GM12878 (cell line): ENCODE measurements around the gene COA1. TPM values are rescaled to one million over a fixed set of nuclear protein-coding genes. Genes with fewer than 3 reads are reported as not detected.

ENCODE experiments used
- ATAC-seq: fragments of 200-7000 bp; cut with Tn5 transposase; 3 replicates; pipeline ENCODE4 v1.9.1; 2020; ENCODE audit warnings: mild to moderate bottlenecking, moderate library complexity
- BruUV-seq: library from RNA; stranded (reverse); fragments of 400-500 nt; replicated peaks from 2 replicates; lab custom pipeline; 2021; lab: Mats Ljungman, UMichigan
- CTCF ChIA-PET: fragments of 300-600 bp; sonication (Branson Sonifier 250); formaldehyde crosslinking; extraction: SDS; loops from one replicate; lab custom pipeline; 2021; ENCODE audit warnings: inconsistent platforms; lab: Yijun Ruan, JAX
- POLR2A ChIA-PET: fragments of 350-600 bp; formaldehyde crosslinking; extraction: SDS; loops from one replicate; lab custom pipeline; 2021; ENCODE audit warnings: inconsistent platforms; lab: Charles Lee
- RAD21 ChIA-PET: fragments of 300-600 bp; sonication (Branson Sonifier 250); formaldehyde crosslinking; loops from one replicate; lab custom pipeline; 2023; ENCODE audit warnings: antibody characterized with exemption; ENCODE audit not compliant: unreplicated experiment; lab: Charles Lee
- SMC1A ChIA-PET: fragments of 300-600 bp; sonication (Branson Sonifier 250); formaldehyde crosslinking; loops from one replicate; lab custom pipeline; 2023; ENCODE audit not compliant: unreplicated experiment, uncharacterized antibody; lab: Charles Lee
- DNase-seq: peaks from one replicate; pipeline ENCODE4 v3.0.0-alpha.2; 2011; ENCODE audit warnings: low read depth, low spot score
- FAIRE-seq: peaks from 3 replicates; lab custom pipeline; 2011; peaks lifted over from hg19 to GRCh38; lab: Jason Lieb, UNC
- H2AFZ ChIP-seq: 2 replicates; pipeline ENCODE4 v1.6.0; 2011; ENCODE audit warnings: low read depth, low read length, control low read depth; ENCODE audit not compliant: control insufficient read depth
- H3K27ac ChIP-seq: 2 replicates; pipeline ENCODE4 v1.5.1; 2011; ENCODE audit warnings: control low read depth; ENCODE audit not compliant: control insufficient read depth, insufficient read depth
- H3K27me3 ChIP-seq, 2 experiments: replicated peaks in 1 of 2; 2 replicates each; pipeline versions ENCODE4 v1.6.0 to v1.6.1; 2011; ENCODE audit warnings: low read length in 1 of 2; ENCODE audit not compliant: control insufficient read depth in 2 of 2, insufficient read depth in 2 of 2
- H3K36me3 ChIP-seq, 2 experiments: 2 replicates each; pipeline ENCODE4 v1.5.1; 2011; ENCODE audit warnings: low read length in 1 of 2; ENCODE audit not compliant: control insufficient read depth in 2 of 2, insufficient read depth in 2 of 2
- H3K4me1 ChIP-seq: 2 replicates; pipeline ENCODE4 v1.6.1; 2011; ENCODE audit warnings: mild to moderate bottlenecking, low read length, moderate library complexity, mixed read lengths; ENCODE audit not compliant: control insufficient read depth, insufficient read depth
- H3K4me2 ChIP-seq: 2 replicates; pipeline ENCODE4 v1.6.0; 2011; ENCODE audit warnings: control low read depth; ENCODE audit not compliant: control insufficient read depth, insufficient read depth
- H3K4me3 ChIP-seq: fragments of 200-600 bp; sonication (generic); 2 replicates; pipeline ENCODE4 v1.5.1; 2016
- H3K79me2 ChIP-seq: 2 replicates; pipeline ENCODE4 v1.6.0; 2011; ENCODE audit warnings: low read length; ENCODE audit not compliant: control insufficient read depth, insufficient read depth
- H3K9ac ChIP-seq: 2 replicates; pipeline ENCODE4 v1.8.0; 2011; ENCODE audit warnings: low read length, control low read depth, mixed read lengths; ENCODE audit not compliant: control insufficient read depth, insufficient read depth
- H3K9me3 ChIP-seq: replicated peaks from 3 replicates; pipeline ENCODE4 v1.5.1; 2011; ENCODE audit warnings: mild to moderate bottlenecking, low read length; ENCODE audit not compliant: control insufficient read depth, insufficient read depth
- H4K20me1 ChIP-seq: 2 replicates; pipeline ENCODE4 v1.6.0; 2011; ENCODE audit not compliant: control insufficient read depth, insufficient read depth
- ATF7 ChIP-seq: fragments of 450-650 bp; IDR thresholded peaks from 2 replicates; pipeline ENCODE4 v1.6.1; 2016; ENCODE audit warnings: low read depth, mild to moderate bottlenecking
- CREB1 ChIP-seq: IDR thresholded peaks from 2 replicates; pipeline ENCODE4 v1.6.1; 2012; ENCODE audit warnings: low read depth, mild to moderate bottlenecking, inconsistent platforms
- NFXL1 ChIP-seq: fragments of 450-650 bp; IDR thresholded peaks from 2 replicates; pipeline ENCODE4 v1.6.1; 2017; ENCODE audit warnings: antibody characterized with exemption, mild to moderate bottlenecking, borderline replicate concordance
- POLR2A ChIP-seq: IDR thresholded peaks from 2 replicates; pipeline ENCODE4 v1.6.1; 2011; ENCODE audit warnings: low read depth, mild to moderate bottlenecking, low read length
- SMC3 ChIP-seq: IDR thresholded peaks from 2 replicates; pipeline ENCODE4 v1.6.1; 2011; ENCODE audit warnings: low read length, improper control_type of control experiment, borderline replicate concordance
- ZNF274 ChIP-seq: IDR thresholded peaks from one replicate; pipeline ENCODE4 v1.8.0; 2011; ENCODE audit not compliant: insufficient read length, insufficient read depth
- WGBS: methylation state at CpG from one replicate; pipeline ENCODE4 v1.1.6; 2016; ENCODE audit warnings: low lambda C conversion rate; ENCODE audit not compliant: insufficient replicate concordance, insufficient coverage; ENCODE audit errors: missing lambda C conversion rate; 5-methylcytosine and 5-hydroxymethylcytosine counted together
- in situ Hi-C: fragments of 300-500 bp; cut with MboI; formaldehyde crosslinking; loops from 9 replicates; pipeline ENCODE4 v1.14.3; 2018; ENCODE audit warnings: mixed read lengths
- intact Hi-C: fragments of 100-400 bp; cut with micrococcal nuclease; formaldehyde crosslinking; loops from one replicate; pipeline ENCODE4 v1.14.2; 2022; ENCODE audit not compliant: unreplicated experiment
- polyA plus RNA-seq, 11 experiments: library from polyadenylated mRNA; depleted of rRNA in 4 of 11; unstranded in 6 of 11; stranded (reverse) in 5 of 11; fragments of >200 nt; fragmentation: Nextera tagmentation in 4 of 11; fragmentation: Illumina TruSeq in 1 of 11; extraction: Ambion mirVana in 4 of 11; extraction: Trizol in 1 of 11; gene quantifications; 1 replicate in 1 of 11; 2 replicates in 10 of 11; pipeline versions ENCODE4 v1.2.1 to v1.2.3, GENCODE V29; 2011 to 2016; ENCODE audit warnings: inconsistent platforms in 2 of 11, missing spikeins in 2 of 11, low read depth in 1 of 11
- total RNA-seq, 4 experiments: library from RNA; depleted of rRNA in 3 of 4; stranded (reverse); fragments of >200 nt in 3 of 4; fragmentation: Illumina TruSeq in 1 of 4; extraction: Trizol in 1 of 4; gene quantifications; 2 replicates each; pipeline versions ENCODE4 v1.2.1 to v1.2.3, GENCODE V29; 2013 to 2021
- TF ChIP-seq, protein P1 (sequence below): fragments of 450-650 bp; formaldehyde crosslinking; IDR thresholded peaks from 2 replicates; pipeline ENCODE4 v1.4.0; 2022; ENCODE audit warnings: mild to moderate bottlenecking, moderate library complexity
- TF ChIP-seq, protein P2 (sequence below): fragments of 450-650 bp; IDR thresholded peaks from 2 replicates; pipeline ENCODE4 v1.6.1; 2017; ENCODE audit warnings: mild to moderate bottlenecking, low read depth, inconsistent platforms; ENCODE audit not compliant: poor library complexity, severe bottlenecking
- TF ChIP-seq, protein P3 (sequence below): fragments of 450-650 bp; conservative IDR thresholded peaks from 2 replicates; pipeline ENCODE4 v1.6.1; 2017; ENCODE audit warnings: mild to moderate bottlenecking, moderate library complexity

COA1 gene
- total and polyA plus RNA-seq, 10 of the 15 experiments (the other 5 are each of a cell fraction or from before 2014, with no cell fraction given) = 83.1 to 258 (median 111) TPM

DNA sequence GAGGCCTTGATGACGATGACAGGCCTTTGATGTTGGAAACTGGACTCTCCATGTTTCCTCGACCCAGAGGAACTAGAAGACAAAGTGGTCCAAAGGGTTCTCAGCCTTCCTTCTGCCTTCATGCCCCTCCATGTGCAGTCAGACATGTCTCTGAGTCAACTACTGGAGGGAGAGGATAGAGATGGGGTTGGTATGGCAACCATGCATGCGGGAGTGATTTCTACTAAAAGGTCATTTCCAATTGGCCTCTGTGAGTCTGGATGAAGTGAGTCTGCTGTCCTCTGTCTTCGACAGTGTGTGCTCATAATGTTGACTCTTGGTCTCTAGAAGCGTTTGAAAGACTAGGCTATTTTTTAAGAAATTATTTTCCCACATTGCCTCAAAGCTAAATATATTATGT, 117.2 kb downstream of the COA1 start:
- Histone ChIP-seq H3K27me3 (no peaks in the 10 kb centered on the region), H2AFZ (no peak overlapping the region), H3K4me3 (no peak overlapping the region), H3K79me2 (peaks cover 53% of the 10 kb centered on the region), H3K9ac (no peak overlapping the region)
- FAIRE-seq = no peak
- WGBS = 27% methylated on average over 5 of the region's 5 CpGs
- intact Hi-C loops = no loop called here
- TF ChIP-seq ZNF274 (no peak), POLR2A (no peak), ATF7 (no peak), NFXL1 (no peak), SMC3 (no peak), CREB1 (no peak)
- TF ChIP-seq, protein P1, sequence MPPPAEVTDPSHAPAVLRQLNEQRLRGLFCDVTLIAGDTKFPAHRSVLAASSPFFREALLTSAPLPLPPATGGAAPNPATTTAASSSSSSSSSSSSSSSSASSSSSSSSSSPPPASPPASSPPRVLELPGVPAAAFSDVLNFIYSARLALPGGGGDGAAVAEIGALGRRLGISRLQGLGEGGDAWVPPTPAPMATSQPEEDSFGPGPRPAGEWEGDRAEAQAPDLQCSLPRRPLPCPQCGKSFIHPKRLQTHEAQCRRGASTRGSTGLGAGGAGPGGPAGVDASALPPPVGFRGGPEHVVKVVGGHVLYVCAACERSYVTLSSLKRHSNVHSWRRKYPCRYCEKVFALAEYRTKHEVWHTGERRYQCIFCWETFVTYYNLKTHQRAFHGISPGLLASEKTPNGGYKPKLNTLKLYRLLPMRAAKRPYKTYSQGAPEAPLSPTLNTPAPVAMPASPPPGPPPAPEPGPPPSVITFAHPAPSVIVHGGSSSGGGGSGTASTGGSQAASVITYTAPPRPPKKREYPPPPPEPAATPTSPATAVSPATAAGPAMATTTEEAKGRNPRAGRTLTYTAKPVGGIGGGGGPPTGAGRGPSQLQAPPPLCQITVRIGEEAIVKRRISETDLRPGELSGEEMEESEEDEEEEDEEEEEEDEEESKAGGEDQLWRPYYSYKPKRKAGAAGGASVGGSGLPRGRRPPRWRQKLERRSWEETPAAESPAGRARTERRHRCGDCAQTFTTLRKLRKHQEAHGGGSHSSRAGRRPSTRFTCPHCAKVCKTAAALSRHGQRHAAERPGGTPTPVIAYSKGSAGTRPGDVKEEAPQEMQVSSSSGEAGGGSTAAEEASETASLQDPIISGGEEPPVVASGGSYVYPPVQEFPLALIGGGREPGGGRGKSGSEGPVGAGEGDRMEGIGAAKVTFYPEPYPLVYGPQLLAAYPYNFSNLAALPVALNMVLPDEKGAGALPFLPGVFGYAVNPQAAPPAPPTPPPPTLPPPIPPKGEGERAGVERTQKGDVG = no peak
- TF ChIP-seq, protein P2, sequence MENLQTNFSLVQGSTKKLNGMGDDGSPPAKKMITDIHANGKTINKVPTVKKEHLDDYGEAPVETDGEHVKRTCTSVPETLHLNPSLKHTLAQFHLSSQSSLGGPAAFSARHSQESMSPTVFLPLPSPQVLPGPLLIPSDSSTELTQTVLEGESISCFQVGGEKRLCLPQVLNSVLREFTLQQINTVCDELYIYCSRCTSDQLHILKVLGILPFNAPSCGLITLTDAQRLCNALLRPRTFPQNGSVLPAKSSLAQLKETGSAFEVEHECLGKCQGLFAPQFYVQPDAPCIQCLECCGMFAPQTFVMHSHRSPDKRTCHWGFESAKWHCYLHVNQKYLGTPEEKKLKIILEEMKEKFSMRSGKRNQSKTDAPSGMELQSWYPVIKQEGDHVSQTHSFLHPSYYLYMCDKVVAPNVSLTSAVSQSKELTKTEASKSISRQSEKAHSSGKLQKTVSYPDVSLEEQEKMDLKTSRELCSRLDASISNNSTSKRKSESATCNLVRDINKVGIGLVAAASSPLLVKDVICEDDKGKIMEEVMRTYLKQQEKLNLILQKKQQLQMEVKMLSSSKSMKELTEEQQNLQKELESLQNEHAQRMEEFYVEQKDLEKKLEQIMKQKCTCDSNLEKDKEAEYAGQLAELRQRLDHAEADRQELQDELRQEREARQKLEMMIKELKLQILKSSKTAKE = no peak
- TF ChIP-seq, protein P3, sequence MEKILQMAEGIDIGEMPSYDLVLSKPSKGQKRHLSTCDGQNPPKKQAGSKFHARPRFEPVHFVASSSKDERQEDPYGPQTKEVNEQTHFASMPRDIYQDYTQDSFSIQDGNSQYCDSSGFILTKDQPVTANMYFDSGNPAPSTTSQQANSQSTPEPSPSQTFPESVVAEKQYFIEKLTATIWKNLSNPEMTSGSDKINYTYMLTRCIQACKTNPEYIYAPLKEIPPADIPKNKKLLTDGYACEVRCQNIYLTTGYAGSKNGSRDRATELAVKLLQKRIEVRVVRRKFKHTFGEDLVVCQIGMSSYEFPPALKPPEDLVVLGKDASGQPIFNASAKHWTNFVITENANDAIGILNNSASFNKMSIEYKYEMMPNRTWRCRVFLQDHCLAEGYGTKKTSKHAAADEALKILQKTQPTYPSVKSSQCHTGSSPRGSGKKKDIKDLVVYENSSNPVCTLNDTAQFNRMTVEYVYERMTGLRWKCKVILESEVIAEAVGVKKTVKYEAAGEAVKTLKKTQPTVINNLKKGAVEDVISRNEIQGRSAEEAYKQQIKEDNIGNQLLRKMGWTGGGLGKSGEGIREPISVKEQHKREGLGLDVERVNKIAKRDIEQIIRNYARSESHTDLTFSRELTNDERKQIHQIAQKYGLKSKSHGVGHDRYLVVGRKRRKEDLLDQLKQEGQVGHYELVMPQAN = no peak
- TF ChIP-seq, all 136 proteins: peak for 0
- CTCF ChIA-PET = interaction anchor here (1.2 to 5.4 kb wide), 4 partner anchors 8 to 88 kb away, joined by 3 to 34 read pairs (median 10); partner anchors contain the start of gene STK17A
- H3K36me3 ChIP-seq = peaks cover 20 to 48% of the 10 kb centered on the region in 2 experiments
- in situ Hi-C loops = no loop called here
- RAD21 ChIA-PET = interaction anchor here (1.0 to 1.4 kb wide), 3 partner anchors 22 to 88 kb away, joined by 3 to 4 read pairs (median 3); no protein-coding TSS in a partner anchor
- no peaks in the 10 kb centered on the region for H3K9me3 ChIP-seq
- peak overlapping the region; percentile 51 for H3K4me2 ChIP-seq
- SMC1A ChIA-PET = interaction anchor here (0.9 to 1.7 kb wide), 8 partner anchors 12 to 88 kb away, joined by 3 to 6 read pairs (median 4); no protein-coding TSS in a partner anchor
- 0 out of 2 replicates have a peak, but pooled peaks cover 6% of the 10 kb centered on the region for H4K20me1 ChIP-seq
- H3K27ac ChIP-seq = no peak overlapping the region
- peaks cover 11% of the 10 kb centered on the region for H3K4me1 ChIP-seq
- no TSS peak for BruUV-seq
- POLR2A ChIA-PET = interaction anchor here (1.3 kb wide), 1 partner anchor 10 kb away, joined by 5 read pairs; no protein-coding TSS in a partner anchor
- no peak; the same call in 1 of the 3 replicates for ATAC-seq
- no peak for DNase-seq
